Measurements from ENCODE around the gene CYLD.

CYLD gene

GRCh38 chr16:50839356-50839755, 97.5 kb downstream of the CYLD start:
- TF ChIP-seq POLR2AphosphoS5 (IDR thresholded peaks at IDR 0.05; ENCODE audit: low read depth) = no peak
- no peak for TF ChIP-seq GABPA (IDR thresholded peaks at IDR 0.05; ENCODE audit: low read depth)
- TF ChIP-seq, protein P1, sequence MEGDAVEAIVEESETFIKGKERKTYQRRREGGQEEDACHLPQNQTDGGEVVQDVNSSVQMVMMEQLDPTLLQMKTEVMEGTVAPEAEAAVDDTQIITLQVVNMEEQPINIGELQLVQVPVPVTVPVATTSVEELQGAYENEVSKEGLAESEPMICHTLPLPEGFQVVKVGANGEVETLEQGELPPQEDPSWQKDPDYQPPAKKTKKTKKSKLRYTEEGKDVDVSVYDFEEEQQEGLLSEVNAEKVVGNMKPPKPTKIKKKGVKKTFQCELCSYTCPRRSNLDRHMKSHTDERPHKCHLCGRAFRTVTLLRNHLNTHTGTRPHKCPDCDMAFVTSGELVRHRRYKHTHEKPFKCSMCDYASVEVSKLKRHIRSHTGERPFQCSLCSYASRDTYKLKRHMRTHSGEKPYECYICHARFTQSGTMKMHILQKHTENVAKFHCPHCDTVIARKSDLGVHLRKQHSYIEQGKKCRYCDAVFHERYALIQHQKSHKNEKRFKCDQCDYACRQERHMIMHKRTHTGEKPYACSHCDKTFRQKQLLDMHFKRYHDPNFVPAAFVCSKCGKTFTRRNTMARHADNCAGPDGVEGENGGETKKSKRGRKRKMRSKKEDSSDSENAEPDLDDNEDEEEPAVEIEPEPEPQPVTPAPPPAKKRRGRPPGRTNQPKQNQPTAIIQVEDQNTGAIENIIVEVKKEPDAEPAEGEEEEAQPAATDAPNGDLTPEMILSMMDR (IDR thresholded peaks at IDR 0.05; ENCODE audit: insufficient read depth, low read length) = no peak
- TF ChIP-seq, protein P2, sequence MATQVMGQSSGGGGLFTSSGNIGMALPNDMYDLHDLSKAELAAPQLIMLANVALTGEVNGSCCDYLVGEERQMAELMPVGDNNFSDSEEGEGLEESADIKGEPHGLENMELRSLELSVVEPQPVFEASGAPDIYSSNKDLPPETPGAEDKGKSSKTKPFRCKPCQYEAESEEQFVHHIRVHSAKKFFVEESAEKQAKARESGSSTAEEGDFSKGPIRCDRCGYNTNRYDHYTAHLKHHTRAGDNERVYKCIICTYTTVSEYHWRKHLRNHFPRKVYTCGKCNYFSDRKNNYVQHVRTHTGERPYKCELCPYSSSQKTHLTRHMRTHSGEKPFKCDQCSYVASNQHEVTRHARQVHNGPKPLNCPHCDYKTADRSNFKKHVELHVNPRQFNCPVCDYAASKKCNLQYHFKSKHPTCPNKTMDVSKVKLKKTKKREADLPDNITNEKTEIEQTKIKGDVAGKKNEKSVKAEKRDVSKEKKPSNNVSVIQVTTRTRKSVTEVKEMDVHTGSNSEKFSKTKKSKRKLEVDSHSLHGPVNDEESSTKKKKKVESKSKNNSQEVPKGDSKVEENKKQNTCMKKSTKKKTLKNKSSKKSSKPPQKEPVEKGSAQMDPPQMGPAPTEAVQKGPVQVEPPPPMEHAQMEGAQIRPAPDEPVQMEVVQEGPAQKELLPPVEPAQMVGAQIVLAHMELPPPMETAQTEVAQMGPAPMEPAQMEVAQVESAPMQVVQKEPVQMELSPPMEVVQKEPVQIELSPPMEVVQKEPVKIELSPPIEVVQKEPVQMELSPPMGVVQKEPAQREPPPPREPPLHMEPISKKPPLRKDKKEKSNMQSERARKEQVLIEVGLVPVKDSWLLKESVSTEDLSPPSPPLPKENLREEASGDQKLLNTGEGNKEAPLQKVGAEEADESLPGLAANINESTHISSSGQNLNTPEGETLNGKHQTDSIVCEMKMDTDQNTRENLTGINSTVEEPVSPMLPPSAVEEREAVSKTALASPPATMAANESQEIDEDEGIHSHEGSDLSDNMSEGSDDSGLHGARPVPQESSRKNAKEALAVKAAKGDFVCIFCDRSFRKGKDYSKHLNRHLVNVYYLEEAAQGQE (IDR thresholded peaks at IDR 0.05; ENCODE audit: insufficient replicate concordance, low read depth) = no peak
- TF ChIP-seq SPI1 (IDR thresholded peaks at IDR 0.05; ENCODE audit: borderline replicate concordance, low read depth) = no peak
- Histone ChIP-seq H3K27me3 (ENCODE audit: insufficient read depth, poor library complexity, severe bottlenecking) (peaks cover 19% of the 10 kb centered on the region), H3K4me3 (replicated peaks; ENCODE audit: insufficient read depth, low read length) (no peak overlapping the region), H3K27ac (replicated peaks) (no peak overlapping the region)
- DNase-seq (ENCODE audit: low read depth in 1 of 2, low spot score in 1 of 2) = no peak

GRCh38 chr16:50839920-50840729, 98.2 kb downstream of the CYLD start:
- H3K4me3 ChIP-seq (replicated peaks; ENCODE audit: insufficient read depth, low read length) = no peak overlapping the region
- TF ChIP-seq, protein P2 (IDR thresholded peaks at IDR 0.05; ENCODE audit: insufficient replicate concordance, low read depth) = no peak
- no peak for TF ChIP-seq POLR2AphosphoS5 (IDR thresholded peaks at IDR 0.05; ENCODE audit: low read depth)
- no peak for TF ChIP-seq GABPA (IDR thresholded peaks at IDR 0.05; ENCODE audit: low read depth)
- no peak for TF ChIP-seq SPI1 (IDR thresholded peaks at IDR 0.05; ENCODE audit: borderline replicate concordance, low read depth)
- TF ChIP-seq, protein P1 (IDR thresholded peaks at IDR 0.05; ENCODE audit: insufficient read depth, low read length) = no peak
- H3K27me3 ChIP-seq (ENCODE audit: insufficient read depth, poor library complexity, severe bottlenecking) = peaks cover 19% of the 10 kb centered on the region
- DNase-seq (ENCODE audit: low read depth in 1 of 2, low spot score in 1 of 2) = no peak
- no peak overlapping the region for H3K27ac ChIP-seq (replicated peaks)

DNA sequence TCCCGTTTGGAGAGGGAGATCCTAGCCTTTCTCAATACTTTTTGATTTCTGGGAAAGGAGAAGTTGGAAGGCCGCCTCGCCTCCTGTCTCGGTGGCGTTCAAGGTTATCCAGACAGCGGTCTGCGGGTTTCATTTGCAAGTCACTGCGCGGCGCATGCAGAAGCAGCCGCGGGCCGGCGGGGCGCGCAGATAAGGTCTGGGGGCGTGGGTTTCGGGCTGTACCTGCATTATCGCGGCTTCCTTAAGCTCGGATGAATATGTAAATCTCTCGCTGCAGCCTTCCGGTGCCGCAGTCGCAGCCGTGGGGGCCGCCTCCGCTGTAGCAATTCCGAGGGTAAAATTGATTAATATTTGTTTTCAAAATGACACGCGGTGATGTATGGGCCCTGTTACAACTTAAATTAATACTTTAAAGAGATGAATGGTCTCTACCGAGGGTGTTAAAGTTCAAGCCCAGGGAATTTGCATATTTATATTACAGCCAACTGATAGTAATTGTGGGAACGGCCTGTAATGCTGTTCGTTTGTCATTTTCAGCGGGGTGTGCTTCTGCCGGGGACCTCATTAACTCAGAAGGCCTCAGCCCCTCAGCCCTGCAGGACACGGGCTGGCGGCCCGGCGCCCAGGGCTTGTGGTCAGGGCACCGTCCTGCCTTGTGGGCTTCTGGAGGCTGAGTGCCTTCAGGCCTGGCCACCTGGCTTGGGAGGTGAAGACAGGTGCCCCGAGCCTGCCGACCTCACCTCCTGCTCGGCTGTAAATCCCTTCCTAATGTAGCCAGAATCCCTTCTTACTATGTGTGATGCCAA, 99.4 kb downstream of the CYLD start:
- Histone ChIP-seq H3K27ac (replicated peaks) (no peak overlapping the region), H3K4me3 (replicated peaks; ENCODE audit: insufficient read depth, low read length) (no peak overlapping the region), H3K27me3 (ENCODE audit: insufficient read depth, poor library complexity, severe bottlenecking) (peaks cover 22% of the 10 kb centered on the region)
- TF ChIP-seq POLR2AphosphoS5 (IDR thresholded peaks at IDR 0.05; ENCODE audit: low read depth) (no peak), GABPA (IDR thresholded peaks at IDR 0.05; ENCODE audit: low read depth) (no peak), SPI1 (IDR thresholded peaks at IDR 0.05; ENCODE audit: borderline replicate concordance, low read depth) (no peak)
- TF ChIP-seq, protein P1 (IDR thresholded peaks at IDR 0.05; ENCODE audit: insufficient read depth, low read length) = no peak
- TF ChIP-seq, protein P2 (IDR thresholded peaks at IDR 0.05; ENCODE audit: insufficient replicate concordance, low read depth) = no peak
- peak in 1 of 2 experiments; percentile 29 for DNase-seq (ENCODE audit: low read depth in 1 of 2, low spot score in 1 of 2)
